ENCODE results near the gene FAM13B.
A peak's percentile ranks its signal among the peaks of the same experiment; 100 is the strongest.
"Not testable (repeated sequence)": the region's sequence is repeated elsewhere in the genome, so short reads cannot be mapped to it uniquely, and the experiment has no call there.

FAM13B gene

GRCh38 chr5:138032572-138033385 lies at the start of gene FAM13B:
Gene FAM13B, minus strand, starts transcription at chr5:138033079. Its CDS starts 13,968 bp downstream, at chr5:138019111.
- peak; percentile 87 for DNase-seq (ENCODE audit: low spot score)

GRCh38 chr5:138082033-138082432 lies 49.2 kb upstream of the FAM13B start:
- no peak for DNase-seq (ENCODE audit: low spot score)

GRCh38 chr5:138078006-138078643 lies 45.2 kb upstream of the FAM13B start:
- no peak for DNase-seq (ENCODE audit: low spot score)

GRCh38 chr5:138077064-138077696 lies 44.3 kb upstream of the FAM13B start:
- DNase-seq (ENCODE audit: low spot score), result peak; percentile 69

- not testable (repeated sequence) for DNase-seq (ENCODE audit: low spot score)
Observed at GRCh38 chr5:138070026-138070425, 37.1 kb upstream of the FAM13B start.

GRCh38 chr5:138068742-138069600 lies 36.1 kb upstream of the FAM13B start:
- peak; percentile 80 for DNase-seq (ENCODE audit: low spot score)

- no peak for DNase-seq (ENCODE audit: low spot score)
Observed at GRCh38 chr5:138067945-138068344, 35.1 kb upstream of the FAM13B start.

GRCh38 chr5:138065102-138065501 lies 32.2 kb upstream of the FAM13B start:
- DNase-seq (ENCODE audit: low spot score), result peak; percentile 16

- DNase-seq (ENCODE audit: low spot score), result no peak
Observed at GRCh38 chr5:138064526-138064925, 31.6 kb upstream of the FAM13B start.

- no peak for DNase-seq (ENCODE audit: low spot score)
Observed at GRCh38 chr5:138054847-138055558, 22.1 kb upstream of the FAM13B start.

- no peak for DNase-seq (ENCODE audit: low spot score)
Observed at GRCh38 chr5:138054206-138054605, 21.3 kb upstream of the FAM13B start.

- DNase-seq (ENCODE audit: low spot score), result no peak
Observed at GRCh38 chr5:138053554-138053953, 20.7 kb upstream of the FAM13B start.

- DNase-seq (ENCODE audit: low spot score), result not testable (repeated sequence)
Observed at GRCh38 chr5:138052718-138053117, 19.8 kb upstream of the FAM13B start.

- DNase-seq (ENCODE audit: low spot score), result no peak
Observed at GRCh38 chr5:138051441-138052296, 18.8 kb upstream of the FAM13B start.

- DNase-seq (ENCODE audit: low spot score), result not testable (repeated sequence)
Observed at GRCh38 chr5:138045283-138045682, 12.4 kb upstream of the FAM13B start.

- no peak for DNase-seq (ENCODE audit: low spot score)
Observed at GRCh38 chr5:138038826-138039225, 5.9 kb upstream of the FAM13B start.

- DNase-seq (ENCODE audit: low spot score), result no peak
Observed at GRCh38 chr5:138037907-138038633, 5.2 kb upstream of the FAM13B start.

- DNase-seq (ENCODE audit: low spot score), result no peak
Observed at GRCh38 chr5:138037271-138037670, 4.4 kb upstream of the FAM13B start.
